A549 (cell line): ENCODE measurements around the gene AADACL4. TPM values are rescaled to one million over a fixed set of nuclear protein-coding genes. Genes with fewer than 3 reads are reported as not detected.
A peak's percentile ranks its signal among the peaks of the same experiment; 100 is the strongest.

Source experiments
- ATAC-seq, 2 experiments: fragments of 200-7000 bp in 1 of 2; fragments of >200 bp in 1 of 2; cut with Nextera tagmentation in 1 of 2; cut with Tn5 transposase in 1 of 2; 3 replicates each; pipeline versions ENCODE4 v1.8.0 to v1.9.1; 2018 to 2020; ENCODE audit warnings: mild to moderate bottlenecking in 1 of 2, moderate library complexity in 1 of 2
- CTCF ChIA-PET: fragments of 300-600 bp; sonication (Branson Sonifier 250); formaldehyde crosslinking; extraction: SDS; loops from one replicate; lab custom pipeline; 2021; ENCODE audit warnings: antibody characterized with exemption, inconsistent platforms; lab: Yijun Ruan, JAX
- POLR2A ChIA-PET: fragments of 350-600 bp; formaldehyde crosslinking; extraction: SDS; loops from one replicate; lab custom pipeline; 2021; ENCODE audit warnings: antibody characterized with exemption, inconsistent platforms; lab: Yijun Ruan, JAX
- DNase-seq, 2 experiments: peaks; one replicate each; pipeline versions ENCODE4 v3.0.0 to v3.0.0-alpha.2; 2011 to 2016; ENCODE audit warnings: low read depth in 1 of 2, low spot score in 1 of 2
- FAIRE-seq: peaks from 2 replicates; lab custom pipeline; 2011; peaks lifted over from hg19 to GRCh38; lab: Jason Lieb, UNC
- H3K27ac ChIP-seq, 2 experiments: fragments of >200 bp; sonication (Bioruptor Twin); formaldehyde crosslinking; 3 replicates each; pipeline ENCODE4 v1.5.1; 2016 to 2017
- H3K4me1 ChIP-seq: fragments of >200 bp; sonication (Bioruptor Twin); formaldehyde crosslinking; 3 replicates; pipeline ENCODE4 v1.6.1; 2016
- H3K4me2 ChIP-seq: fragments of >200 bp; sonication (Bioruptor Twin); formaldehyde crosslinking; 3 replicates; pipeline ENCODE4 v1.6.1; 2016
- H3K4me3 ChIP-seq: fragments of >200 bp; sonication (Bioruptor Twin); formaldehyde crosslinking; 3 replicates; pipeline ENCODE4 v1.5.1; 2016
- H3K9me3 ChIP-seq: fragments of >200 bp; sonication (Bioruptor Twin); formaldehyde crosslinking; 3 replicates; pipeline ENCODE4 v1.6.1; 2016
- ATOH8 ChIP-seq: fragments of 250-450 bp; sonication (Bioruptor Pico); IDR thresholded peaks from 2 replicates; pipeline ENCODE4 v1.5.0; 2020; ENCODE audit warnings: low read depth, mild to moderate bottlenecking, moderate library complexity
- ELK1 ChIP-seq: fragments of 150-350 bp; IDR thresholded peaks from 2 replicates; pipeline ENCODE4 v1.6.1; 2014; ENCODE audit warnings: low read depth, mild to moderate bottlenecking, low read length
- EP300 ChIP-seq, 2 experiments: fragments of >200 bp; sonication (Bioruptor Twin); formaldehyde crosslinking; IDR thresholded peaks; 2 replicates in 1 of 2; 3 replicates in 1 of 2; pipeline ENCODE4 v1.6.1; 2016 to 2017
- FOXS1 ChIP-seq: fragments of 250-450 bp; sonication (Bioruptor Pico); IDR thresholded peaks from 2 replicates; pipeline ENCODE4 v1.5.0; 2020; ENCODE audit warnings: mild to moderate bottlenecking, moderate library complexity
- GATA3 ChIP-seq: IDR thresholded peaks from 2 replicates; pipeline ENCODE4 v1.6.1; 2012; ENCODE audit warnings: borderline replicate concordance
- HOXB13 ChIP-seq: fragments of 250-450 bp; sonication (Bioruptor Pico); IDR thresholded peaks from 2 replicates; pipeline ENCODE4 v1.5.0; 2020; ENCODE audit warnings: low read depth, mild to moderate bottlenecking, moderate library complexity
- KDM5A ChIP-seq: fragments of 200-600 bp; sonication (generic); IDR thresholded peaks from 2 replicates; pipeline ENCODE4 v1.6.1; 2016; ENCODE audit warnings: antibody characterized with exemption, mild to moderate bottlenecking
- MAX ChIP-seq: IDR thresholded peaks from 2 replicates; pipeline ENCODE4 v1.6.1; 2012
- MAZ ChIP-seq: fragments of 150-350 bp; IDR thresholded peaks from 2 replicates; pipeline ENCODE4 v1.6.1; 2014; ENCODE audit warnings: antibody characterized with exemption, low read depth, low read length, borderline replicate concordance
- NPAS2 ChIP-seq: fragments of 250-450 bp; sonication (Bioruptor Pico); IDR thresholded peaks from 2 replicates; pipeline ENCODE4 v1.8.0; 2022; ENCODE audit warnings: mild to moderate bottlenecking, moderate library complexity, borderline replicate concordance
- RAD21 ChIP-seq, 2 experiments: fragments of >200 bp in 1 of 2; sonication (Bioruptor Twin) in 1 of 2; formaldehyde crosslinking in 1 of 2; IDR thresholded peaks in 1 of 2; conservative IDR thresholded peaks in 1 of 2; 2 replicates in 1 of 2; 3 replicates in 1 of 2; pipeline ENCODE4 v1.6.1; 2012 to 2018; ENCODE audit warnings: inconsistent platforms in 1 of 2
- REST ChIP-seq: fragments of 200-600 bp; sonication (generic); IDR thresholded peaks from 2 replicates; pipeline ENCODE4 v1.6.1; 2016; ENCODE audit warnings: antibody characterized with exemption, mild to moderate bottlenecking, moderate library complexity
- RFX5 ChIP-seq: fragments of 450-650 bp; IDR thresholded peaks from 2 replicates; pipeline ENCODE4 v1.7.1; 2014; ENCODE audit warnings: antibody characterized with exemption, mild to moderate bottlenecking, moderate library complexity
- ZNF302 ChIP-seq: fragments of 250-450 bp; sonication (Bioruptor Pico); IDR thresholded peaks from 2 replicates; pipeline ENCODE4 v1.9.0; 2021; ENCODE audit warnings: inconsistent platforms, mild to moderate bottlenecking, moderate library complexity
- WGBS: methylation state at CpG from one replicate; pipeline ENCODE4 v1.1.6; 2017; ENCODE audit errors: missing lambda C conversion rate; 5-methylcytosine and 5-hydroxymethylcytosine counted together
- polyA plus RNA-seq, 4 experiments: library from polyadenylated mRNA; depleted of rRNA in 3 of 4; stranded (reverse); fragments of >200 nt; fragmentation: RNase III in 1 of 4; extraction: RNeasy Plus Mini Kit Qiagen cat#74134 plus additional on column Dnase treatment in 1 of 4; gene quantifications; 2 replicates in 3 of 4; 3 replicates in 1 of 4; pipeline ENCODE4 v1.2.3, GENCODE V29; 2011 to 2017

Gene AADACL4
- polyA plus RNA-seq, 2 of the 4 experiments (the other 2 are of a cell fraction) = not detected

GRCh38 chr1:12597792-12598191 lies 46.1 kb upstream of the AADACL4 start:
- ATAC-seq (no peak), FAIRE-seq (no peak), DNase-seq (no peak)
- Histone ChIP-seq H3K4me3 (no peak overlapping the region), H3K4me2 (peak overlapping the region; percentile 97), H3K27ac (peak overlapping the region; percentile 97 to 100), H3K4me1 (peaks cover 87% of the 10 kb centered on the region), H3K9me3 (no peaks in the 10 kb centered on the region)
- 60% methylated on average over 7 of the region's 10 CpGs for WGBS
- no peak for TF ChIP-seq FOXS1 (CRISPR knock-in tag)
- TF ChIP-seq MAX = peak; percentile 66
- 0 out of 2 replicates have a peak, but pooled peaks have one; percentile 23 for TF ChIP-seq HOXB13 (CRISPR knock-in tag)
- no peak for TF ChIP-seq MAZ
- ChIA-PET POLR2A (interaction anchor here (6.8 kb wide), 1 partner anchor 19 kb away, joined by 209 read pairs; the partner anchor contains the start of gene DHRS3), CTCF (interaction anchor here (1.6 kb wide), 1 partner anchor 25 kb away, joined by 3 read pairs; no protein-coding TSS in a partner anchor)

GRCh38 chr1:12598974-12599373 lies 44.9 kb upstream of the AADACL4 start:
- FAIRE-seq (no peak), DNase-seq (no peak), ATAC-seq (no peak)
- peak overlapping the region; percentile 97 to 100 for H3K27ac ChIP-seq
- peaks cover 87% of the 10 kb centered on the region for H3K4me1 ChIP-seq
- peak overlapping the region; percentile 97 for H3K4me2 ChIP-seq
- H3K9me3 ChIP-seq = no peaks in the 10 kb centered on the region
- TF ChIP-seq KDM5A (no peak), REST (no peak), ATOH8 (CRISPR knock-in tag) (no peak), RFX5 (no peak), EP300 (IDR thresholded peaks at IDR 0.05) (no peak), GATA3 (no peak), HOXB13 (CRISPR knock-in tag) (no peak)
- ChIA-PET POLR2A (interaction anchor here (6.8 kb wide), 1 partner anchor 18 kb away, joined by 209 read pairs; the partner anchor contains the start of gene DHRS3), CTCF (interaction anchor here (0.8 to 1.6 kb wide), 3 partner anchors 18 to 26 kb away, joined by 3 read pairs; no protein-coding TSS in a partner anchor)
- WGBS = 80% methylated on average over 6 of the region's 6 CpGs
- no peak overlapping the region for H3K4me3 ChIP-seq

GRCh38 chr1:12599657-12600056 lies 44.2 kb upstream of the AADACL4 start:
- ATAC-seq = no peak
- Histone ChIP-seq H3K27ac (peak overlapping the region; percentile 97 to 100), H3K4me2 (peak overlapping the region; percentile 97; the same call in 2 of the 3 replicates), H3K9me3 (no peaks in the 10 kb centered on the region), H3K4me3 (no peak overlapping the region), H3K4me1 (peaks cover 85% of the 10 kb centered on the region)
- ChIA-PET POLR2A (interaction anchor here (6.8 kb wide), 1 partner anchor 17 kb away, joined by 209 read pairs; the partner anchor contains the start of gene DHRS3), CTCF (interaction anchor here (1.0 kb wide), 1 partner anchor 19 kb away, joined by 3 read pairs; no protein-coding TSS in a partner anchor)
- 85% methylated on average over 5 of the region's 5 CpGs for WGBS
- TF ChIP-seq RAD21 (conservative IDR thresholded peaks at IDR 0.05 in 1 of 2, IDR thresholded peaks at IDR 0.05 in 1 of 2) = no peak
- no peak for TF ChIP-seq ZNF302
- no peak for TF ChIP-seq REST
- TF ChIP-seq NPAS2 (CRISPR knock-in tag) = no peak
- TF ChIP-seq MAX = 0 out of 2 replicates have a peak, but pooled peaks have one; percentile 18
- no peak for TF ChIP-seq GATA3
- no peak for TF ChIP-seq ELK1
- TF ChIP-seq EP300 (IDR thresholded peaks at IDR 0.05) = no peak
- no peak for DNase-seq
- no peak for FAIRE-seq
